Endothelial cell of umbilical vein (primary cell): Measurements from ENCODE around the gene NDRG2. TPM values are rescaled to one million over a fixed set of nuclear protein-coding genes. Genes with fewer than 3 reads are reported as not detected.

ENCODE experiments used
- BruUV-seq: library from RNA; stranded (reverse); fragments of 400-500 nt; replicated peaks from 2 replicates; lab custom pipeline; 2021; lab: Mats Ljungman, UMichigan
- CTCF ChIA-PET: fragments of 300-600, 350-600 bp; sonication (Branson Sonifier 250); formaldehyde crosslinking; loops from one replicate; lab custom pipeline; 2021; ENCODE audit warnings: antibody characterized with exemption, inconsistent platforms; lab: Charles Lee
- POLR2A ChIA-PET: fragments of 300-600, 350-600 bp; sonication (Branson Sonifier 250); formaldehyde crosslinking; loops from one replicate; lab custom pipeline; 2021; ENCODE audit warnings: antibody characterized with exemption, inconsistent platforms; lab: Charles Lee
- DNase-seq: peaks from one replicate; pipeline ENCODE4 v3.0.0-alpha.2; 2011; ENCODE audit warnings: low read depth, low spot score
- FAIRE-seq: peaks from 2 replicates; lab custom pipeline; 2011; peaks lifted over from hg19 to GRCh38; lab: Jason Lieb, UNC
- H2AFZ ChIP-seq: 2 replicates; pipeline ENCODE4 v1.6.0; 2012; ENCODE audit warnings: low read depth, low read length, control low read depth, inconsistent platforms
- H3K27ac ChIP-seq: 2 replicates; pipeline ENCODE4 v1.5.1; 2011; ENCODE audit warnings: low read depth, mild to moderate bottlenecking, control low read depth, low read length, moderate library complexity; ENCODE audit not compliant: insufficient read depth
- H3K27me3 ChIP-seq, 2 experiments: 2 replicates each; pipeline versions ENCODE4 v1.6.0 to v1.6.1; 2011; ENCODE audit warnings: low read length in 2 of 2, mixed read lengths in 1 of 2; ENCODE audit not compliant: control insufficient read depth in 2 of 2, insufficient read depth in 2 of 2
- H3K36me3 ChIP-seq, 2 experiments: 2 replicates in 1 of 2; 3 replicates in 1 of 2; pipeline ENCODE4 v1.5.1; 2011; ENCODE audit warnings: low read length in 2 of 2, mild to moderate bottlenecking in 1 of 2, moderate library complexity in 1 of 2; ENCODE audit not compliant: control insufficient read depth in 2 of 2, insufficient read depth in 2 of 2; ENCODE audit errors: extremely low read depth in 1 of 2
- H3K4me1 ChIP-seq: 3 replicates; pipeline ENCODE4 v1.5.1; 2011; ENCODE audit warnings: mild to moderate bottlenecking, low read length; ENCODE audit not compliant: control insufficient read depth, insufficient read depth; ENCODE audit errors: extremely low read depth
- H3K4me2 ChIP-seq: 2 replicates; pipeline ENCODE4 v1.6.1; 2011; ENCODE audit warnings: low read length, control low read depth, mixed read lengths; ENCODE audit not compliant: insufficient read depth
- H3K4me3 ChIP-seq, 3 experiments: fragments of 200-600 bp in 1 of 3; sonication (generic), shearing (Covaris generic) in 1 of 3; replicated peaks in 1 of 3; 2 replicates each; pipeline ENCODE4 v1.5.1; 2011 to 2016; ENCODE audit warnings: control low read depth in 3 of 3, low read length in 3 of 3, mild to moderate bottlenecking in 2 of 3, inconsistent platforms in 1 of 3, low read depth in 1 of 3, moderate library complexity in 1 of 3; ENCODE audit not compliant: insufficient read depth in 1 of 3
- H3K79me2 ChIP-seq: 2 replicates; pipeline ENCODE4 v1.6.0; 2012; ENCODE audit warnings: low read length, inconsistent platforms; ENCODE audit not compliant: control insufficient read depth, insufficient read depth
- H3K9ac ChIP-seq: replicated peaks from 2 replicates; pipeline ENCODE3; 2011; ENCODE audit warnings: low read length, control low read depth; ENCODE audit not compliant: insufficient read depth; ENCODE audit errors: extremely low read depth
- H3K9me1 ChIP-seq: replicated peaks from 3 replicates; pipeline ENCODE4 v1.6.0; 2011; ENCODE audit warnings: mild to moderate bottlenecking, low read length; ENCODE audit not compliant: control insufficient read depth, insufficient read depth; ENCODE audit errors: extremely low read depth
- H3K9me3 ChIP-seq: replicated peaks from 2 replicates; pipeline ENCODE4 v1.5.1; 2012; ENCODE audit warnings: low read length, inconsistent platforms; ENCODE audit not compliant: control insufficient read depth, insufficient read depth
- H4K20me1 ChIP-seq: replicated peaks from 2 replicates; pipeline ENCODE3; 2011; ENCODE audit warnings: mild to moderate bottlenecking, low read length; ENCODE audit not compliant: control insufficient read depth, insufficient read depth; ENCODE audit errors: extremely low read depth
- CTCF ChIP-seq, 2 donors: IDR thresholded peaks; 1 replicate in 1 of 2; 2 replicates in 1 of 2; pipeline ENCODE4 v1.5.1; 2011; ENCODE audit warnings: low read length in 2 of 2, mild to moderate bottlenecking in 2 of 2, moderate library complexity in 2 of 2, control low read depth in 1 of 2, inconsistent platforms in 1 of 2, low read depth in 1 of 2; ENCODE audit not compliant: insufficient read depth in 1 of 2; ENCODE audit errors: extremely low read depth in 1 of 2
- POLR2A ChIP-seq: IDR thresholded peaks from 2 replicates; pipeline ENCODE4 v1.6.1; 2012; ENCODE audit warnings: low read depth, mild to moderate bottlenecking, control low read depth, low read length
- dilution Hi-C: fragments of 300-500 bp; cut with MboI; formaldehyde crosslinking; loops from one replicate; pipeline ENCODE4 v1.15.0; 2019; ENCODE audit warnings: low sequenced_read_pairs; ENCODE audit not compliant: extremely low pct_ligation_motif_present
- intact Hi-C: fragments of 100-400 bp; cut with micrococcal nuclease; formaldehyde crosslinking; loops from one replicate; pipeline ENCODE4 v1.10.0; 2022
- polyA plus RNA-seq, 4 experiments: library from polyadenylated mRNA; depleted of rRNA in 3 of 4; stranded (reverse) in 3 of 4; unstranded in 1 of 4; fragments of >200 nt; gene quantifications; 2 replicates each; pipeline versions ENCODE4 v1.2.1 to v1.2.3, GENCODE V29; 2011 to 2012; ENCODE audit warnings: missing spikeins in 1 of 4
- total RNA-seq: library from RNA; stranded (reverse); gene quantifications from 2 replicates; pipeline ENCODE4 v1.2.3, GENCODE V29; 2021

NDRG2 gene
- total and polyA plus RNA-seq, 2 donors (not counting 3 experiments of a cell fraction or from before 2014, with no cell fraction given) = 0.54 TPM; not detected in 1

GRCh38 chr14:21039585-21040369 is 14.9 kb upstream of the NDRG2 start:
- H3K4me2 ChIP-seq = no peak overlapping the region
- no peaks in the 10 kb centered on the region for H3K79me2 ChIP-seq
- POLR2A ChIA-PET = no interaction called here
- H4K20me1 ChIP-seq = no peaks in the 10 kb centered on the region
- H3K9me1 ChIP-seq = no peaks in the 10 kb centered on the region
- no peak overlapping the region for H2AFZ ChIP-seq
- FAIRE-seq = peak; percentile 71
- H3K27me3 ChIP-seq = peaks cover 10 to 15% of the 10 kb centered on the region in 2 experiments
- H3K36me3 ChIP-seq = no peaks in the 10 kb centered on the region
- no peak overlapping the region for H3K9ac ChIP-seq
- H3K4me3 ChIP-seq = no peak overlapping the region
- peak; percentile 41 to 59 for TF ChIP-seq CTCF (IDR thresholded peaks at IDR 0.05; ENCODE audit: extremely low read depth in 1 of 2, insufficient read depth in 1 of 2, low read depth in 1 of 2, low read length in 2 of 2)
- no peak for TF ChIP-seq POLR2A
- dilution Hi-C loops (no loop called here), intact Hi-C loops (loop anchor here (1.0 to 2.0 kb wide), 2 partner anchors 25 to 183 kb away; no protein-coding TSS in a partner anchor)
- peak; percentile 46 for DNase-seq
- BruUV-seq = no TSS peak
- CTCF ChIA-PET = interaction anchor here (0.6 to 7.0 kb wide), 21 partner anchors 8 to 375 kb away, joined by 3 to 214 read pairs (median 4); partner anchors contain the start of genes RNASE8 and SLC39A2
- H3K27ac ChIP-seq = no peak overlapping the region
- no peaks in the 10 kb centered on the region for H3K9me3 ChIP-seq
- H3K4me1 ChIP-seq = peaks cover 4% of the 10 kb centered on the region
